Esophagus muscularis mucosa (tissue), 3 donors: ENCODE results near the gene ADAMTS13.

Experiments
- POLR2A ChIP-seq: fragments of 450-650 bp; IDR thresholded peaks from one replicate; pipeline ENCODE4 v1.6.1; 2017; ENCODE audit warnings: antibody characterized with exemption, moderate library complexity, mild to moderate bottlenecking, low read depth
- POLR2AphosphoS5 ChIP-seq, 2 donors: sonication (generic); formaldehyde crosslinking; IDR thresholded peaks; one replicate each; pipeline ENCODE4 v1.6.1; 2017; ENCODE audit warnings: antibody characterized with exemption in 2 of 2
- TF ChIP-seq, protein P1 (sequence below), 3 experiments: fragments of 200-600 bp in 2 of 3; fragments of 450-650 bp in 1 of 3; sonication (generic) in 2 of 3; IDR thresholded peaks; one replicate each; pipeline ENCODE4 v1.5.1; 2017 to 2019; ENCODE audit warnings: antibody characterized with exemption in 3 of 3, mild to moderate bottlenecking in 2 of 3, moderate library complexity in 1 of 3

GRCh38 chr9:133441571-133441970 lies 19.4 kb downstream of the ADAMTS13 start:
- TF ChIP-seq POLR2AphosphoS5 (IDR thresholded peaks at IDR 0.05) (no peak), POLR2A (no peak)
- TF ChIP-seq, protein P1, sequence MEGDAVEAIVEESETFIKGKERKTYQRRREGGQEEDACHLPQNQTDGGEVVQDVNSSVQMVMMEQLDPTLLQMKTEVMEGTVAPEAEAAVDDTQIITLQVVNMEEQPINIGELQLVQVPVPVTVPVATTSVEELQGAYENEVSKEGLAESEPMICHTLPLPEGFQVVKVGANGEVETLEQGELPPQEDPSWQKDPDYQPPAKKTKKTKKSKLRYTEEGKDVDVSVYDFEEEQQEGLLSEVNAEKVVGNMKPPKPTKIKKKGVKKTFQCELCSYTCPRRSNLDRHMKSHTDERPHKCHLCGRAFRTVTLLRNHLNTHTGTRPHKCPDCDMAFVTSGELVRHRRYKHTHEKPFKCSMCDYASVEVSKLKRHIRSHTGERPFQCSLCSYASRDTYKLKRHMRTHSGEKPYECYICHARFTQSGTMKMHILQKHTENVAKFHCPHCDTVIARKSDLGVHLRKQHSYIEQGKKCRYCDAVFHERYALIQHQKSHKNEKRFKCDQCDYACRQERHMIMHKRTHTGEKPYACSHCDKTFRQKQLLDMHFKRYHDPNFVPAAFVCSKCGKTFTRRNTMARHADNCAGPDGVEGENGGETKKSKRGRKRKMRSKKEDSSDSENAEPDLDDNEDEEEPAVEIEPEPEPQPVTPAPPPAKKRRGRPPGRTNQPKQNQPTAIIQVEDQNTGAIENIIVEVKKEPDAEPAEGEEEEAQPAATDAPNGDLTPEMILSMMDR (IDR thresholded peaks at IDR 0.05), result no peak
